ENCODE measurements around the gene TMEM164. TPM values are rescaled to one million over a fixed set of nuclear protein-coding genes. Genes with fewer than 3 reads are reported as not detected.

The TMEM164 gene
- total RNA-seq, 1 donor from 2014 or later, result 84.6 TPM

DNA sequence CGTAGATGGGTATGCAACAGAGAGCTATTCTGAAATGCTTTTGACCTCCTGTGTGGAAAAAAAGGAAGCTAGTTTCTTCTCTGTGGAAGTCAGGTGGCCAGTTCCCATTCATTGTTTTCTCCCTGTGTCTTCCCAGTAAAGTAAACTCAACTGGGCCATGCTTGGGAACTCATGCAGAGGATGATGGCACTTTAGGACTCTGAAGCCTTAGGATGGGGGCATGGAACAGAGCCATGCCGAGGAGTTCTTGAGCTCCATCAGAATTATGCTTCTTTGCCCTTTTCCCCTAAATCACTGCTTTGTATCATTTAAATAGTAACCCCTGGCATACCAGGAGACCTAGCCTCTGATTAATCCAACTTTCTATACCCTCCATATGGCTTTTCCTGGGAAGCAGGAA is 3.2 kb downstream of the TMEM164 start:
- DNase-seq (no peak), ATAC-seq (no peak)
- H3K27ac ChIP-seq, result no peak overlapping the region
- no peaks in the 10 kb centered on the region for H3K36me3 ChIP-seq
- no peaks in the 10 kb centered on the region for H3K9me3 ChIP-seq
- no peaks in the 10 kb centered on the region for H3K27me3 ChIP-seq
- peaks cover 15% of the 10 kb centered on the region for H3K4me1 ChIP-seq
- no peak for TF ChIP-seq CTCF (IDR thresholded peaks at IDR 0.05)
- H3K4me3 ChIP-seq, result peak overlapping the region; percentile 62
- intact Hi-C loops (cut with DNase I), result no loop called here

GRCh38 chrX:110006821-110007375 is 4.0 kb downstream of the TMEM164 start:
- H3K4me1 ChIP-seq, result peaks cover 15% of the 10 kb centered on the region
- intact Hi-C loops (cut with DNase I), result no loop called here
- TF ChIP-seq CTCF (IDR thresholded peaks at IDR 0.05), result no peak

GRCh38 chrX:110008011-110008635 is 5.2 kb downstream of the TMEM164 start:
- no peak for DNase-seq

More at GRCh38 chrX:110006821-110007375, 4.0 kb downstream of the TMEM164 start:
- Histone ChIP-seq H3K9me3 (no peaks in the 10 kb centered on the region), H3K27me3 (no peaks in the 10 kb centered on the region), H3K27ac (no peak overlapping the region), H3K36me3 (no peaks in the 10 kb centered on the region), H3K4me3 (peak overlapping the region; percentile 62)
- ATAC-seq (no peak), DNase-seq (no peak)

GRCh38 chrX:110012818-110013485 is 10.0 kb downstream of the TMEM164 start:
- H3K27me3 ChIP-seq, result no peaks in the 10 kb centered on the region
- ATAC-seq, result peak; percentile 85
- no peaks in the 10 kb centered on the region for H3K9me3 ChIP-seq
- H3K4me3 ChIP-seq, result no peak overlapping the region
- intact Hi-C loops (cut with DNase I), result no loop called here
- H3K27ac ChIP-seq, result no peak overlapping the region
- H3K36me3 ChIP-seq, result no peaks in the 10 kb centered on the region
- no peaks in the 10 kb centered on the region for H3K4me1 ChIP-seq
- TF ChIP-seq CTCF (IDR thresholded peaks at IDR 0.05), result no peak
- DNase-seq, result no peak

More at GRCh38 chrX:110008011-110008635, 5.2 kb downstream of the TMEM164 start:
- H3K4me3 ChIP-seq, result no peak overlapping the region
- H3K27me3 ChIP-seq, result no peaks in the 10 kb centered on the region
- H3K9me3 ChIP-seq, result no peaks in the 10 kb centered on the region
- no peak for TF ChIP-seq CTCF (IDR thresholded peaks at IDR 0.05)
- H3K4me1 ChIP-seq, result peaks cover 15% of the 10 kb centered on the region
- no peaks in the 10 kb centered on the region for H3K36me3 ChIP-seq
- no peak for ATAC-seq
- no peak overlapping the region for H3K27ac ChIP-seq
- intact Hi-C loops (cut with DNase I), result no loop called here

DNA sequence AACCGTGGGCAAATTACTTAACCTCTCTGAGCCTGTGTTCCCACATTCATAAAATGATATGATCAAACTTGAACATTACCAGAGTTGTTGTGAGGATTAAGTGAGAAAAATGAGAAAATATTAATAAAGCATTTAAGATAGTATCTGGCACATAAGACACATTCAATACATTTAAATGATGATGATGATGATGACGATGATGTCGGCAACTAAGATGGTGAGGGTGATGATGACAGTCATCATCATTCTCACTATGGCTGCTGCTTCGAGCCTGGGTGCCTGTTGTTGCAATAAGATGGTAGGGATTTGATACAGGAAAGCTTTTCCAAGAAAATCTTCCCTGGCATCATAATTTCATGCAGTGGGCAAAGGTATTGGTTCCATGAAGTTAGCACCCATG is 11.1 kb downstream of the TMEM164 start:
- H3K27ac ChIP-seq, result no peak overlapping the region
- ATAC-seq (no peak), DNase-seq (no peak)
- no peaks in the 10 kb centered on the region for H3K9me3 ChIP-seq
- no peaks in the 10 kb centered on the region for H3K27me3 ChIP-seq
- H3K4me1 ChIP-seq, result no peaks in the 10 kb centered on the region
- intact Hi-C loops (cut with DNase I), result no loop called here
- no peak overlapping the region for H3K4me3 ChIP-seq
- no peaks in the 10 kb centered on the region for H3K36me3 ChIP-seq
- TF ChIP-seq CTCF (IDR thresholded peaks at IDR 0.05), result no peak
